BJ (cell line): Measurements from ENCODE around the gene NADK2. TPM values are rescaled to one million over a fixed set of nuclear protein-coding genes. Genes with fewer than 3 reads are reported as not detected.
A peak's percentile ranks its signal among the peaks of the same experiment; 100 is the strongest.
"Not testable (repeated sequence)": the region's sequence is repeated elsewhere in the genome, so short reads cannot be mapped to it uniquely, and the experiment has no call there.

Source experiments
- CTCF ChIA-PET: fragments of 350-600 bp; formaldehyde crosslinking; extraction: SDS; loops from one replicate; lab custom pipeline; 2021; ENCODE audit warnings: antibody characterized with exemption, inconsistent platforms; lab: Yijun Ruan, JAX
- POLR2A ChIA-PET: fragments of 300-600 bp; sonication (Branson Sonifier 250); formaldehyde crosslinking; extraction: SDS; loops from one replicate; lab custom pipeline; 2021; ENCODE audit warnings: antibody characterized with exemption; lab: Charles Lee
- DNase-seq: peaks from one replicate; pipeline ENCODE4 v3.0.0-alpha.2; 2011; ENCODE audit warnings: low read depth
- H3K27me3 ChIP-seq: 2 replicates; pipeline ENCODE4 v1.6.0; 2011; ENCODE audit warnings: low read length; ENCODE audit not compliant: control insufficient read depth, insufficient read depth
- H3K36me3 ChIP-seq: 2 replicates; pipeline ENCODE4 v1.5.1; 2011; ENCODE audit warnings: low read length; ENCODE audit not compliant: control insufficient read depth, insufficient read depth
- H3K4me3 ChIP-seq: 2 replicates; pipeline ENCODE4 v1.5.1; 2011; ENCODE audit warnings: low read depth, mild to moderate bottlenecking, control low read depth, low read length
- polyA minus RNA-seq: library from RNA; depleted of rRNA, polyadenylated mRNA; stranded (reverse); fragments of >200 nt; gene quantifications from 2 replicates; pipeline ENCODE4 v1.2.3, GENCODE V29; 2011; rRNA and poly(A)+ RNA removed
- polyA plus RNA-seq: library from polyadenylated mRNA; depleted of rRNA; stranded (reverse); fragments of >200 nt; gene quantifications from 2 replicates; pipeline ENCODE4 v1.2.3, GENCODE V29; 2011; rRNA removed
- TF ChIP-seq, protein P1 (sequence below): IDR thresholded peaks from 2 replicates; pipeline ENCODE4 v1.5.1; 2011; ENCODE audit warnings: low read depth, mild to moderate bottlenecking, control low read depth, inconsistent platforms, low read length, moderate library complexity; ENCODE audit not compliant: insufficient read depth

The NADK2 gene, protein sequence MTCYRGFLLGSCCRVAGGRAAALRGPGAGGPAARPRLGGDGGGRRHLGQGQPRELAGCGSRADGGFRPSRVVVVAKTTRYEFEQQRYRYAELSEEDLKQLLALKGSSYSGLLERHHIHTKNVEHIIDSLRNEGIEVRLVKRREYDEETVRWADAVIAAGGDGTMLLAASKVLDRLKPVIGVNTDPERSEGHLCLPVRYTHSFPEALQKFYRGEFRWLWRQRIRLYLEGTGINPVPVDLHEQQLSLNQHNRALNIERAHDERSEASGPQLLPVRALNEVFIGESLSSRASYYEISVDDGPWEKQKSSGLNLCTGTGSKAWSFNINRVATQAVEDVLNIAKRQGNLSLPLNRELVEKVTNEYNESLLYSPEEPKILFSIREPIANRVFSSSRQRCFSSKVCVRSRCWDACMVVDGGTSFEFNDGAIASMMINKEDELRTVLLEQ
- polyA plus RNA-seq (7.2 and 13.5 TPM in 2 replicates), polyA minus RNA-seq (12.6 and 13.1 TPM in 2 replicates)

DNA sequence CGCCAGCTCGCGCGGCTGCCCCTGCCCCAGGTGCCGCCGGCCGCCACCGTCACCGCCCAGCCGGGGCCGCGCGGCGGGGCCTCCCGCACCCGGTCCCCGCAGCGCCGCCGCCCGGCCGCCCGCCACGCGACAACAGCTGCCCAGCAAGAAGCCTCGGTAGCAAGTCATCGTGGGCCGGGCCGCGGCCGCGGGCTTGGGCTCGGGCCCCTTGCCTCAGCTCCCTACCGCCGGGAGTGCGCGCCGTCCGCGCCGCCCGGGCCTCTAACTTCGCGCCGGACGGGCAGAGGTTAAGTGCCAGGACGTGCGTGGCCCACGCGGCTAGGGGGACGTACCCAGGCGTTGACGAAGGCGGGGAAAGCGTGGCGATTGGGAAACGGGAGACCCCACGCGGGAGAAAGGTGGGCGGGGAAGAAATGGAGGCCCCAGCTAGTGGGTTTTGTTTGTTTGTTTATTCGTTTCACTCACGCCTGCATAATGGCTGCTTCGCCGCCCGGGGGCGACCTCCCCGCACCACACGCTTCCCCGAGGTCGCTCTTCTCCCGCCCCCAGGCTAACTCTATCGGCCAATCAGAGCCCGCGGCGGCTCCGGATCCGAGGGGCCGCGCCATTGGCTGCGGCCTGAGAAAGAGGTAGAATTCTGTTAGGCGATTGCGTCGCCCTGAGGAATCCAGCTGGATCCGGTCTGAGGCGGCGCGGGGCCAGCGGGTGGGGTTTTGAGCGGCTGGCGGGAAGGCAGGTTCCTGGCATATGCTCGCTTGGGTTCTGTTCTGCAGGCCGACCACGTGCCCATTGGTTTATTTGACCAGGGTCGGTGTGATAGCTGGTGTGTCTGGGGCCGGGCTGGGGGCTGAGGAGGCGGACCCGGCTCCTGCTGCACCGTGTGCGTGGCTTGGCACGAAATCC is at the start of gene NADK2:
NADK2 (minus strand) TSS at position 295 of the 903 bp plus-strand sequence; CDS start at position 168, 127 bp downstream.
- POLR2A ChIA-PET: interaction anchor here (0.6 kb wide), 2 partner anchors 44 to 110 kb away, joined by 3 read pairs; no protein-coding TSS in a partner anchor
- Histone ChIP-seq H3K4me3 (peak within 1 kb of the TSS; percentile 69), H3K27me3 (no peaks in the 10 kb centered on the region), H3K36me3 (no peaks in the 10 kb centered on the region)
- TF ChIP-seq, protein P1, sequence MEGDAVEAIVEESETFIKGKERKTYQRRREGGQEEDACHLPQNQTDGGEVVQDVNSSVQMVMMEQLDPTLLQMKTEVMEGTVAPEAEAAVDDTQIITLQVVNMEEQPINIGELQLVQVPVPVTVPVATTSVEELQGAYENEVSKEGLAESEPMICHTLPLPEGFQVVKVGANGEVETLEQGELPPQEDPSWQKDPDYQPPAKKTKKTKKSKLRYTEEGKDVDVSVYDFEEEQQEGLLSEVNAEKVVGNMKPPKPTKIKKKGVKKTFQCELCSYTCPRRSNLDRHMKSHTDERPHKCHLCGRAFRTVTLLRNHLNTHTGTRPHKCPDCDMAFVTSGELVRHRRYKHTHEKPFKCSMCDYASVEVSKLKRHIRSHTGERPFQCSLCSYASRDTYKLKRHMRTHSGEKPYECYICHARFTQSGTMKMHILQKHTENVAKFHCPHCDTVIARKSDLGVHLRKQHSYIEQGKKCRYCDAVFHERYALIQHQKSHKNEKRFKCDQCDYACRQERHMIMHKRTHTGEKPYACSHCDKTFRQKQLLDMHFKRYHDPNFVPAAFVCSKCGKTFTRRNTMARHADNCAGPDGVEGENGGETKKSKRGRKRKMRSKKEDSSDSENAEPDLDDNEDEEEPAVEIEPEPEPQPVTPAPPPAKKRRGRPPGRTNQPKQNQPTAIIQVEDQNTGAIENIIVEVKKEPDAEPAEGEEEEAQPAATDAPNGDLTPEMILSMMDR: peak; percentile 68
- CTCF ChIA-PET: interaction anchor here (0.6 to 1.9 kb wide), 20 partner anchors 9 to 451 kb away, joined by 3 to 12 read pairs (median 3); no protein-coding TSS in a partner anchor
- peak; percentile 81 for DNase-seq

DNA sequence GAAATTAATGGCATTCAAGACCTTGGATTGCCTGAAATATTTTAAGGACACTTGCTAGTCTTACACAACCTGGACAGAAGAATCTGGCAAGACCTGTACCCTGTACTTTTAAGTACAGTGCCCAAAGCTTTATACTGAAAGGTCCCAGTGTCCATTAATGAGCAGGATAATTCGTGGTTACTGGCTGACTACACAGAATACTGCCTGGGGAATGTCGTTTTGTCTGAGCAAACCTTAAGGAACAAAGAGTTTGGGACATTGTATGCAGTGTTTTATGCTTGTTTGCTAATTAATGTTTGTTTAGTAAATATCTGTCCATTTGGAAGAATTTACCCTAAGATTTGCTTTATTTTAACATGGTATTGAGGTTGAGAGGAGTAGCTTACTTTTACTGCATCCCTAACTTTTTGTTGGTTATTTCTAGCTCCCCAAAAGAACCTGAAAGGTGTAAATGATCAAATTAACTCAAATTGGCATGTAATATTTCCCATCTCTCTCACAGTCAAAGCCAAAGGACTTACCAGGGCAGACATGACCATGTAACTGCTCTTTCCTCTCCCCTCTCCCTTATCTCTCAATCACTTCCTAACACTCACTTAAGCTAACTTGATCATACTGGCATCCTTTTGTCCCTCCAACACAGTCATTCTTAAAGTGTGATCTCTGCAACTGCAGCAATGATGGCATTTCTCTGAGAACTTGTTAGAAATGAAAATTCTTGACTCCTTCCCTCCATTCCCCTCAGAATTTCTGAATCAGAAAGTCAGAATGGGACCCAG is 44.3 kb upstream of the NADK2 start:
- TF ChIP-seq, protein P1: no peak
- no peak for DNase-seq
- CTCF ChIA-PET: interaction anchor here (0.5 to 2.1 kb wide), 2 partner anchors 21 to 26 kb away, joined by 3 to 5 read pairs; no protein-coding TSS in a partner anchor
- POLR2A ChIA-PET: no interaction called here
- H3K27me3 ChIP-seq: no peaks in the 10 kb centered on the region
- H3K4me3 ChIP-seq: no peak overlapping the region
- H3K36me3 ChIP-seq: no peaks in the 10 kb centered on the region

DNA sequence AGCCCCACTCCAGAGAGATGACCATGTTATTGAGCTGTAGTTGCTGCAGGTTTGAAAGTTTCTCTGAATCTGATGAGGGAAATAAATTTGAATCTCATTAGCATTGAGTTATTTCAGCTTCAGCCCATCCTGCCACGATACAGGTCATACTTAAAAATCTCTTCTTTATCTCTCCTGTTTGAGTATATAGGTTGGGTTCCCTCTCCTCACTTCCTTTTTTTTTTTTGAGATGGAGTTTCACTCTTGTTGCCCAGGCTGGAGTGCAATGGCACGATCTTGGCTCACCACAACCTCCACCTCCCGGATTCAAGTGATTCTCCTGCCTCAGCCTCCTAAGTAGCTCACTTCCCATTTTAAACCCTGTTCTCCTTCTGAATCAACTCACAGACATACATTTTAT is 42.0 kb upstream of the NADK2 start:
- CTCF ChIA-PET: interaction anchor here (0.6 to 1.3 kb wide), 2 partner anchors 406 to 1029 kb away, joined by 3 read pairs; no protein-coding TSS in a partner anchor
- DNase-seq, H3K36me3 ChIP-seq, H3K27me3 ChIP-seq, H3K4me3 ChIP-seq, POLR2A ChIA-PET: not testable (repeated sequence)

DNA sequence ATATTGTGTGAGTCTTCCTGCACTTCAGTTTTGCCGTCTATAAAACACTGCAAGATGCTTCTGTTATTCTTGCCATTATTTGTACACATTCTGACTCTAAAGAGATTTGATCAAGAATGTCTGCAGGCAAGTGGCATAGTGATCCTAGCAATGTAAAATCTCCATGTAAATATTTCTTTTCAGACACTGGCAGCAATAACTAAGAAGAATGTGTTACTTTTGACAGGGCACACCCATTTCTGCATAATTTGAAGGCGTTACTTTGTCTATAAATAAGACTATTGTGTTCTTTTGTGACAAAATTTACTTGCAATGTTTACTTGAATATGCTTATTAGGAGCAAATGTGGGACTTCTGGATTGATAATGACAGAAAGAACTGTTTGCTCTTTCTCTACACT is 39.9 kb upstream of the NADK2 start:
- ChIA-PET CTCF (interaction anchor here (1.2 to 1.6 kb wide), 2 partner anchors 11 to 16 kb away, joined by 4 to 5 read pairs; no protein-coding TSS in a partner anchor), POLR2A (no interaction called here)
- Histone ChIP-seq H3K4me3 (no peak overlapping the region), H3K27me3 (no peaks in the 10 kb centered on the region; the same call in none of the 2 replicates), H3K36me3 (no peaks in the 10 kb centered on the region)
- no peak for DNase-seq
- TF ChIP-seq, protein P1: no peak
